Neural cell (in vitro differentiated cells): ENCODE data around the gene CD300LG. TPM values are rescaled to one million over a fixed set of nuclear protein-coding genes. Genes with fewer than 3 reads are reported as not detected.

ENCODE experiments used
- H2AFZ ChIP-seq: fragments of 200-600, 300-800 bp; sonication (generic), shearing (Covaris generic); 2 replicates; pipeline ENCODE4 v1.6.0; 2014; ENCODE audit warnings: low read depth, mild to moderate bottlenecking, antibody characterized with exemption, low read length, moderate library complexity
- H3F3A ChIP-seq: fragments of 200-600 bp; shearing (Covaris generic); 2 replicates; pipeline ENCODE4 v1.6.1; 2016; ENCODE audit warnings: mild to moderate bottlenecking, moderate library complexity, mixed read lengths, antibody characterized with exemption, low read length; ENCODE audit not compliant: insufficient read depth, poor library complexity, severe bottlenecking
- H3K27ac ChIP-seq: fragments of 200-600, 300-800 bp; sonication (generic), shearing (Covaris generic); 2 replicates; pipeline ENCODE4 v1.5.1; 2014; ENCODE audit warnings: mild to moderate bottlenecking, low read length, moderate library complexity
- H3K27me3 ChIP-seq: fragments of 300-800, 200-600 bp; sonication (generic), shearing (Covaris generic); 2 replicates; pipeline ENCODE4 v1.6.0; 2014; ENCODE audit warnings: mild to moderate bottlenecking, low read depth, low read length, moderate library complexity; ENCODE audit not compliant: insufficient read depth
- H3K36me3 ChIP-seq: fragments of 300-800, 200-600 bp; sonication (generic), shearing (Covaris generic); 2 replicates; pipeline ENCODE4 v1.5.1; 2014; ENCODE audit warnings: mild to moderate bottlenecking, antibody characterized with exemption, low read length, moderate library complexity; ENCODE audit not compliant: insufficient read depth
- H3K4me2 ChIP-seq: fragments of 300-800, 200-600 bp; sonication (generic), shearing (Covaris generic); 2 replicates; pipeline ENCODE4 v1.6.0; 2014; ENCODE audit warnings: mild to moderate bottlenecking, low read length
- H3K4me3 ChIP-seq: fragments of 300-800, 200-600 bp; sonication (generic), shearing (Covaris generic); 2 replicates; pipeline ENCODE4 v1.5.1; 2014; ENCODE audit warnings: mild to moderate bottlenecking, low read length, moderate library complexity
- H3K79me2 ChIP-seq: fragments of 200-600 bp; shearing (Covaris generic); replicated peaks from 2 replicates; pipeline ENCODE4 v1.6.0; 2014; ENCODE audit warnings: mild to moderate bottlenecking, low read length, moderate library complexity; ENCODE audit not compliant: insufficient read depth
- H3K9ac ChIP-seq: fragments of 300-800, 200-600 bp; sonication (generic), shearing (Covaris generic); 2 replicates; pipeline ENCODE4 v1.6.1; 2016; ENCODE audit warnings: mild to moderate bottlenecking, low read length, mixed read lengths
- H3K9me2 ChIP-seq: fragments of 200-600 bp; shearing (Covaris generic); 2 replicates; pipeline ENCODE4 v1.6.1; 2016; ENCODE audit warnings: mild to moderate bottlenecking, low read length, mixed read lengths; ENCODE audit not compliant: insufficient read depth
- H3K9me3 ChIP-seq: fragments of 200-600, 300-800 bp; sonication (generic), shearing (Covaris generic); 2 replicates; pipeline ENCODE4 v1.6.1; 2016; ENCODE audit warnings: mild to moderate bottlenecking, mixed run types, low read length, moderate library complexity, mixed read lengths
- H4K20me1 ChIP-seq: fragments of 200-600 bp; shearing (Covaris generic); 2 replicates; pipeline ENCODE4 v1.6.1; 2016; ENCODE audit warnings: mild to moderate bottlenecking, mixed run types; ENCODE audit not compliant: insufficient read depth
- EP300 ChIP-seq: fragments of 450-650 bp; conservative IDR thresholded peaks from 2 replicates; pipeline ENCODE4 v1.6.1; 2014; ENCODE audit warnings: antibody characterized with exemption, mild to moderate bottlenecking, moderate library complexity; ENCODE audit not compliant: poor library complexity, severe bottlenecking
- EZH2 ChIP-seq: fragments of 200-600, 300-800 bp; shearing (Covaris generic), sonication (generic); IDR thresholded peaks from 2 replicates; pipeline ENCODE4 v1.6.1; 2014; ENCODE audit warnings: antibody characterized with exemption, low read length, borderline replicate concordance, mild to moderate bottlenecking; ENCODE audit not compliant: insufficient read depth, poor library complexity, severe bottlenecking
- MXI1 ChIP-seq: fragments of 450-650 bp; conservative IDR thresholded peaks from 2 replicates; pipeline ENCODE4 v1.6.1; 2014; ENCODE audit warnings: antibody characterized with exemption, mild to moderate bottlenecking; ENCODE audit not compliant: poor library complexity, severe bottlenecking
- POLR2AphosphoS5 ChIP-seq: IDR thresholded peaks from 2 replicates; pipeline ENCODE4 v1.6.1; 2012
- RAD21 ChIP-seq: fragments of 450-650 bp; conservative IDR thresholded peaks from 2 replicates; pipeline ENCODE4 v1.6.1; 2014; ENCODE audit warnings: antibody characterized with exemption, mild to moderate bottlenecking, moderate library complexity
- SMC3 ChIP-seq: fragments of 450-650 bp; conservative IDR thresholded peaks from 2 replicates; pipeline ENCODE4 v1.6.1; 2014; ENCODE audit warnings: antibody characterized with exemption, mild to moderate bottlenecking, moderate library complexity; ENCODE audit not compliant: poor library complexity
- TAF1 ChIP-seq: IDR thresholded peaks from 2 replicates; pipeline ENCODE4 v1.6.1; 2012; ENCODE audit warnings: low read depth
- polyA plus RNA-seq: library from polyadenylated mRNA; depleted of rRNA; stranded (reverse); fragments of >200 nt; gene quantifications from 2 replicates; pipeline ENCODE4 v1.2.3, GENCODE V29; 2014
- TF ChIP-seq, protein P1 (sequence below): IDR thresholded peaks from 2 replicates; pipeline ENCODE4 v1.6.1; 2012; ENCODE audit warnings: borderline replicate concordance
- TF ChIP-seq, protein P2 (sequence below): fragments of 450-650 bp; IDR thresholded peaks from 2 replicates; pipeline ENCODE4 v1.5.1; 2014; ENCODE audit warnings: antibody characterized with exemption, mild to moderate bottlenecking, moderate library complexity; ENCODE audit not compliant: poor library complexity, severe bottlenecking

The CD300LG gene
- polyA plus RNA-seq, 1 donor from 2014 or later: not detected

DNA sequence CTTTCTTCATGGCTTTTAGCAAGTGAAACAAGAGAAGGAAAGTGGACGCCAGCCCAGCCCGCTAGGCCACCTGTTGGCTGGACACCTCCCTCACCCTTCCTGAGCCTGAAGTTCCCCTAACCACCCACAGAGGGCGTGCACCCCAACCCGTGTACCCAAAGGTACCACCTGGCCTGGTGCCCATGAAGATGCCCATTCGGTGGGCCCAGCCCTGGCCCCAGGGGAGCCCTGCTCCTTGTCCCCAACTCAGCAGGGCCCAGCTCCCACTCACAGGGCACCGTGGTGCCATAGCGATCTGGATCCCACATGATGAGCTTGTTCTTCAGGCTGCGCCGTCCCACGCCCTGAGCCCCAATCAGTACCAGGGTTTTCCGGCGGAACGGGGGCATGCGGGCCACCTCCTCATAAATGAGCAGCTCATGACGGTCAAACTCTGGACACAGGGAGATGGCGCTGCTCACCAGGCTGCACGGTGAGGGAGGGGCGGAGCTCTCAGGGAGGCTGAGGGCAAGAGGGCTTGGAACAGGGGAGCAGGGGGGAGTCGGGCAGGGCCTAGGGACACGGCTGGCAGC lies 33.5 kb downstream of the CD300LG start:
- Histone ChIP-seq H3K4me3 (no peak overlapping the region), H3K36me3 (no peaks in the 10 kb centered on the region), H3K9ac (no peak overlapping the region), H3K4me2 (no peak overlapping the region), H3K9me3 (no peaks in the 10 kb centered on the region), H3K27ac (no peak overlapping the region), H3K9me2 (no peaks in the 10 kb centered on the region), H3K27me3 (no peaks in the 10 kb centered on the region), H2AFZ (no peak overlapping the region), H3F3A (no peaks in the 10 kb centered on the region), H3K79me2 (no peaks in the 10 kb centered on the region), H4K20me1 (no peaks in the 10 kb centered on the region)
- TF ChIP-seq EZH2 (no peak), RAD21 (no peak), SMC3 (peak; percentile 49)
- TF ChIP-seq, protein P1, sequence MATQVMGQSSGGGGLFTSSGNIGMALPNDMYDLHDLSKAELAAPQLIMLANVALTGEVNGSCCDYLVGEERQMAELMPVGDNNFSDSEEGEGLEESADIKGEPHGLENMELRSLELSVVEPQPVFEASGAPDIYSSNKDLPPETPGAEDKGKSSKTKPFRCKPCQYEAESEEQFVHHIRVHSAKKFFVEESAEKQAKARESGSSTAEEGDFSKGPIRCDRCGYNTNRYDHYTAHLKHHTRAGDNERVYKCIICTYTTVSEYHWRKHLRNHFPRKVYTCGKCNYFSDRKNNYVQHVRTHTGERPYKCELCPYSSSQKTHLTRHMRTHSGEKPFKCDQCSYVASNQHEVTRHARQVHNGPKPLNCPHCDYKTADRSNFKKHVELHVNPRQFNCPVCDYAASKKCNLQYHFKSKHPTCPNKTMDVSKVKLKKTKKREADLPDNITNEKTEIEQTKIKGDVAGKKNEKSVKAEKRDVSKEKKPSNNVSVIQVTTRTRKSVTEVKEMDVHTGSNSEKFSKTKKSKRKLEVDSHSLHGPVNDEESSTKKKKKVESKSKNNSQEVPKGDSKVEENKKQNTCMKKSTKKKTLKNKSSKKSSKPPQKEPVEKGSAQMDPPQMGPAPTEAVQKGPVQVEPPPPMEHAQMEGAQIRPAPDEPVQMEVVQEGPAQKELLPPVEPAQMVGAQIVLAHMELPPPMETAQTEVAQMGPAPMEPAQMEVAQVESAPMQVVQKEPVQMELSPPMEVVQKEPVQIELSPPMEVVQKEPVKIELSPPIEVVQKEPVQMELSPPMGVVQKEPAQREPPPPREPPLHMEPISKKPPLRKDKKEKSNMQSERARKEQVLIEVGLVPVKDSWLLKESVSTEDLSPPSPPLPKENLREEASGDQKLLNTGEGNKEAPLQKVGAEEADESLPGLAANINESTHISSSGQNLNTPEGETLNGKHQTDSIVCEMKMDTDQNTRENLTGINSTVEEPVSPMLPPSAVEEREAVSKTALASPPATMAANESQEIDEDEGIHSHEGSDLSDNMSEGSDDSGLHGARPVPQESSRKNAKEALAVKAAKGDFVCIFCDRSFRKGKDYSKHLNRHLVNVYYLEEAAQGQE: no peak
- TF ChIP-seq, protein P2, sequence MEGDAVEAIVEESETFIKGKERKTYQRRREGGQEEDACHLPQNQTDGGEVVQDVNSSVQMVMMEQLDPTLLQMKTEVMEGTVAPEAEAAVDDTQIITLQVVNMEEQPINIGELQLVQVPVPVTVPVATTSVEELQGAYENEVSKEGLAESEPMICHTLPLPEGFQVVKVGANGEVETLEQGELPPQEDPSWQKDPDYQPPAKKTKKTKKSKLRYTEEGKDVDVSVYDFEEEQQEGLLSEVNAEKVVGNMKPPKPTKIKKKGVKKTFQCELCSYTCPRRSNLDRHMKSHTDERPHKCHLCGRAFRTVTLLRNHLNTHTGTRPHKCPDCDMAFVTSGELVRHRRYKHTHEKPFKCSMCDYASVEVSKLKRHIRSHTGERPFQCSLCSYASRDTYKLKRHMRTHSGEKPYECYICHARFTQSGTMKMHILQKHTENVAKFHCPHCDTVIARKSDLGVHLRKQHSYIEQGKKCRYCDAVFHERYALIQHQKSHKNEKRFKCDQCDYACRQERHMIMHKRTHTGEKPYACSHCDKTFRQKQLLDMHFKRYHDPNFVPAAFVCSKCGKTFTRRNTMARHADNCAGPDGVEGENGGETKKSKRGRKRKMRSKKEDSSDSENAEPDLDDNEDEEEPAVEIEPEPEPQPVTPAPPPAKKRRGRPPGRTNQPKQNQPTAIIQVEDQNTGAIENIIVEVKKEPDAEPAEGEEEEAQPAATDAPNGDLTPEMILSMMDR: peak; percentile 62

DNA sequence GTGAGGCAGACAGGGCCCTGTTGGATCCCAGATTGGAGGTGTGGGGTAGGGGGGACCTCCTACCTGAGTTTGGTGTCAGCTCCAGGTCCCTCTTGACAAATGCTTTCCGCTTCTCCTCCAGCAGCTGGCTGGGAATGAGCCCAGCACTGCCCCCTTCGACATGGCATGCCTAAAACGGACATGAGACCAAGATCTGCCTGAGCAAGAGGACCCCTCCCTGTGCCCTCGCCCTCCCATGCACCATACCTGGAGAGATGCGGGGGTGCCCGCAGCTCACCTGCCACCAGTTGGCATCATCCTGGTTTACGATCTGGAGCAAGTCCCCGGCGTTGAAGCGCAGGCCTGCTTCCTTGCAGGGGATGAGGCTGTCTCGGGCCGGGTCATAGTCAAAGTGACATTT lies 34.2 kb downstream of the CD300LG start:
- H3K9ac ChIP-seq: no peak overlapping the region
- no peak overlapping the region for H3K4me2 ChIP-seq
- no peaks in the 10 kb centered on the region for H3K9me2 ChIP-seq
- no peaks in the 10 kb centered on the region for H4K20me1 ChIP-seq
- no peak overlapping the region for H3K27ac ChIP-seq
- TF ChIP-seq POLR2AphosphoS5: no peak
- TF ChIP-seq, protein P1: no peak
- no peak for TF ChIP-seq EZH2
- no peak for TF ChIP-seq RAD21
- TF ChIP-seq MXI1: no peak
- no peak for TF ChIP-seq SMC3
- TF ChIP-seq, protein P2: no peak
- TF ChIP-seq EP300: no peak
- no peak for TF ChIP-seq TAF1
- no peak overlapping the region for H3K4me3 ChIP-seq
- no peaks in the 10 kb centered on the region for H3F3A ChIP-seq
- H3K79me2 ChIP-seq: no peaks in the 10 kb centered on the region
- H3K27me3 ChIP-seq: no peaks in the 10 kb centered on the region
- H2AFZ ChIP-seq: no peak overlapping the region
- no peaks in the 10 kb centered on the region for H3K36me3 ChIP-seq
- H3K9me3 ChIP-seq: no peaks in the 10 kb centered on the region
